Activated CD8-positive, alpha-beta T cell treated with anti-CD3 and anti-CD28 coated beads for 36 hours (primary cell): ENCODE data around the gene STKLD1. TPM values are rescaled to one million over a fixed set of nuclear protein-coding genes. Genes with fewer than 3 reads are reported as not detected.

Experiments used
- ATAC-seq: fragments of 200-7000 bp; cut with Tn5 transposase; one replicate; pipeline ENCODE4 v1.10.0; 2021; ENCODE audit warnings: mild to moderate bottlenecking, moderate library complexity
- CTCF ChIA-PET: fragments of 350-600 bp; sonication (Branson Sonifier 250); formaldehyde crosslinking; loops from one replicate; lab custom pipeline; 2021; ENCODE audit warnings: antibody characterized with exemption; lab: Charles Lee
- POLR2A ChIA-PET: fragments of 350-600 bp; sonication (Branson Sonifier 250); formaldehyde crosslinking; loops from one replicate; lab custom pipeline; 2021; ENCODE audit warnings: antibody characterized with exemption; lab: Charles Lee
- DNase-seq: peaks from one replicate; pipeline ENCODE4 v3.0.0-alpha.2; 2020
- H3K27ac Mint-ChIP-seq: one replicate; pipeline ENCODE4 v1.8.0; 2021; ENCODE audit warnings: mild to moderate bottlenecking, mixed read lengths
- H3K27me3 Mint-ChIP-seq: one replicate; pipeline ENCODE4 v1.8.0; 2021; ENCODE audit warnings: mixed read lengths
- H3K36me3 Mint-ChIP-seq: one replicate; pipeline ENCODE4 v1.8.0; 2021; ENCODE audit warnings: low read depth, mixed read lengths
- H3K4me1 Mint-ChIP-seq: one replicate; pipeline ENCODE4 v1.8.0; 2021; ENCODE audit warnings: low read depth, mixed read lengths
- H3K4me3 Mint-ChIP-seq: one replicate; pipeline ENCODE4 v1.8.0; 2021; ENCODE audit warnings: mild to moderate bottlenecking, moderate library complexity, mixed read lengths
- H3K9me3 Mint-ChIP-seq: one replicate; pipeline ENCODE4 v1.8.0; 2021; ENCODE audit warnings: mixed read lengths
- CTCF ChIP-seq: fragments of 200-600 bp; IDR thresholded peaks from one replicate; pipeline ENCODE4 v1.8.0; 2022; ENCODE audit warnings: antibody characterized with exemption, mild to moderate bottlenecking
- intact Hi-C: fragments of 100-400 bp; cut with micrococcal nuclease; formaldehyde crosslinking; loops from one replicate; pipeline ENCODE4 v1.10.0; 2022
- total RNA-seq, 2 experiments: library from RNA; stranded (reverse); gene quantifications; one replicate each; pipeline ENCODE4 v1.2.3, GENCODE V29; 2021

Gene STKLD1
- total RNA-seq, 2 experiments from 2014 or later, result 0.45 to 0.52 TPM

- intact Hi-C loops, result no loop called here
- TF ChIP-seq CTCF, result no peak
- Mint-ChIP-seq H3K9me3 (no peaks in the 10 kb centered on the region), H3K27ac (no peak overlapping the region), H3K4me3 (no peak overlapping the region), H3K36me3 (no peaks in the 10 kb centered on the region), H3K27me3 (no peaks in the 10 kb centered on the region), H3K4me1 (peaks cover 5% of the 10 kb centered on the region)
- DNase-seq (no peak), ATAC-seq (peak; percentile 51)
- ChIA-PET POLR2A (no interaction called here), CTCF (interaction anchor here (1.4 kb wide), 1 partner anchor 24 kb away, joined by 4 read pairs; no protein-coding TSS in a partner anchor)
Observed at GRCh38 chr9:133440874-133441273, 64.7 kb downstream of the STKLD1 start.

- no peak overlapping the region for H3K27ac Mint-ChIP-seq
- ChIA-PET POLR2A (interaction anchor here (0.7 kb wide), 1 partner anchor 1962 kb away, joined by 3 read pairs; no protein-coding TSS in a partner anchor), CTCF (interaction anchor here (1.4 kb wide), 1 partner anchor 25 kb away, joined by 4 read pairs; no protein-coding TSS in a partner anchor)
- TF ChIP-seq CTCF, result no peak
- no peaks in the 10 kb centered on the region for H3K27me3 Mint-ChIP-seq
- no peak overlapping the region for H3K4me3 Mint-ChIP-seq
- intact Hi-C loops, result no loop called here
- DNase-seq, result no peak
- H3K9me3 Mint-ChIP-seq, result no peaks in the 10 kb centered on the region
- H3K36me3 Mint-ChIP-seq, result no peaks in the 10 kb centered on the region
- H3K4me1 Mint-ChIP-seq, result peaks cover 5% of the 10 kb centered on the region
- ATAC-seq, result no peak
Observed at GRCh38 chr9:133441571-133441970, 65.4 kb downstream of the STKLD1 start.

GRCh38 chr9:133443248-133443647 is 67.1 kb downstream of the STKLD1 start:
- Mint-ChIP-seq H3K9me3 (no peaks in the 10 kb centered on the region), H3K36me3 (no peaks in the 10 kb centered on the region), H3K27me3 (no peaks in the 10 kb centered on the region), H3K4me3 (no peak overlapping the region), H3K4me1 (peaks cover 5% of the 10 kb centered on the region), H3K27ac (no peak overlapping the region)
- ChIA-PET CTCF (no interaction called here), POLR2A (no interaction called here)
- ATAC-seq (no peak), DNase-seq (no peak)
- TF ChIP-seq CTCF, result no peak
- intact Hi-C loops, result no loop called here

- Mint-ChIP-seq H3K4me3 (no peak overlapping the region), H3K9me3 (no peaks in the 10 kb centered on the region), H3K4me1 (peaks cover 5% of the 10 kb centered on the region), H3K27ac (no peak overlapping the region), H3K36me3 (no peaks in the 10 kb centered on the region), H3K27me3 (no peaks in the 10 kb centered on the region)
- CTCF ChIA-PET, result no interaction called here
- no peak for DNase-seq
- POLR2A ChIA-PET, result no interaction called here
- no peak for ATAC-seq
- no peak for TF ChIP-seq CTCF
- intact Hi-C loops, result no loop called here
Observed at GRCh38 chr9:133443982-133444381, 67.8 kb downstream of the STKLD1 start.

- CTCF ChIA-PET, result no interaction called here
- no peak for ATAC-seq
Observed at GRCh38 chr9:133445293-133445969, 69.3 kb downstream of the STKLD1 start.

More at GRCh38 chr9:133445293-133445969, 69.3 kb downstream of the STKLD1 start:
- intact Hi-C loops, result no loop called here
- DNase-seq, result no peak
- Mint-ChIP-seq H3K27me3 (no peaks in the 10 kb centered on the region), H3K4me3 (no peak overlapping the region), H3K9me3 (no peaks in the 10 kb centered on the region), H3K36me3 (no peaks in the 10 kb centered on the region), H3K27ac (no peak overlapping the region), H3K4me1 (no peaks in the 10 kb centered on the region)
- POLR2A ChIA-PET, result no interaction called here
- no peak for TF ChIP-seq CTCF
